SIG-M5 treated with dmso at 0.1 percent for 504 hours (cell line): ENCODE results near the gene RUNX2.
A peak's percentile ranks its signal among the peaks of the same experiment; 100 is the strongest.

Experiments used
- DNase-seq: peaks from one replicate; lab custom pipeline; 2025; ENCODE audit not compliant: unreplicated experiment; lab: John Stamatoyannopoulos, UW

Gene RUNX2

DNA sequence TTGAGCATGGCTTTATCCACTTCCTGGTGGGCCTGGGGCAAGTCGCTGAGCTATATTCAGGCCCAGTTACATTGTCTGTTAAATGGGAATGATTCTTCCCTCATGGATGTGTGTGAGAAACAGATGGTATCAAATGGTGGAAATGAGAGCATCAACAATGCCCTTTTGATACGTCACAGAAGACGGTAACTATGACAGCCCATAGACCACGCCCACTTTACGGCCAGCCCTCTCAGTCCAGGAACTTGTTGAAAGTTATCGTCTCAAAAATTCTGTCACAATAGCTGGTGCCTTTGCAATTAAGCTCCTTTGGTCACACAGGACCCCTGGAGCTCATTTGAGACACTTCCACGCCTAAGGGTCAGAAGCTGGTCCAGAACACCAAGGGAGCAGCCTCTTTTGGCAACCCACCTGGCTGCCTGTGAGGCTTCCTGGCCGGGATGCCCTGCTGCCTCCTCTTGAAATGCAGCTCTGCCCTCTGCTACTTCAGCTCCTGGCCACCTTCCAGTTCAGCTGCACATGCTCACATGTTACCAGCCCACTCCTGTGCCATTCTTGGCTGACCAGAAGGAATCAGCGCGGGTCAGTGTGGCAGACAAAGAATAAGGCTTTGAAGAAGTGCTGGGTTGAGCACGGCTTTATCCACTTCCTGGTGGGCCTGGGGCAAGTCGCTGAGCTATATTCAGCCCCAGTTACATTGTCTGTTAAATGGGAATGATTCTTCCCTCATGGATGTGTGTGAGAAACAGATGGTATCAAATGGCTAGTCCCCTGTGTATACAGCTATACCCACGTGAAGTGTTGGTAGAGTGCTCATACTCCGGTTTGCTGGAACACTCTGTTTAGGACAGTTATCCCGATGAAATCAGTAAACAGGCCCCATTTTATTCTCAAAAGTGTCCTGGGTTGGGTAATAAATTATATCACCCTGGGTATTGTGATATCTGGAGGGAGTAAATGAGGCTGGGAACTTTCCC, 248.8 kb downstream of the RUNX2 start:
- DNase-seq = no peak

DNA sequence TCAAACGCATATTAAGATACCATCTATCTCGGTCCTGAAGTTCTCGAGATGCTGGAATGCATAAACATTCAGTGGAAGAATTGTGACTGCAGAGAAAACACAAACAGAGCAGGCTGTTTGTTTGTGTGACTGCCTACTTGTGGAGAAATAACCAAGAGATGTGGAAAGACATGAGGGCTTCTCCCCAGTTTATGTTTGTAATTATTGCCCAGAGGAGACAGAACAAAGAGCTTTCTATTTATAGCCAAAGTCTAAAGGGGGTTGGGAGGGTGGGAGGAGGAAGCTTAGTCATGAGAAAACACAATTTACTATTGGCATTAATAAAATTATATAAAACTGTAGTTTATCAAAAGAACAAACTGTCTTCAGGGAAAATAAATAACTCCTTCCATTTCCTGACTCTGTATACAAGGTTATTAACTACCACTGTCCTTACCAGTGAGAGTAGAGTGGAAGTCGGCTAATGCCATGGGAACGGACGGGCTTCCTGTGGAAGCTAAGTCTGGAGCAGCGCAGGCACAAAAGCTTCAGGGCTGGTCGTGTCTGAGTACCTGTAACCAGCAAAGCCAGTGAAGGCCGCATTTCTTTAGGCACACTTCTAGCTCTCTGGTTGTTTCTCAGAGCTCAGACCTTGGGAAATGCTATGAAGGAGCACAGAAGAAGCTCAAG, 249.8 kb downstream of the RUNX2 start:
- DNase-seq = no peak

DNA sequence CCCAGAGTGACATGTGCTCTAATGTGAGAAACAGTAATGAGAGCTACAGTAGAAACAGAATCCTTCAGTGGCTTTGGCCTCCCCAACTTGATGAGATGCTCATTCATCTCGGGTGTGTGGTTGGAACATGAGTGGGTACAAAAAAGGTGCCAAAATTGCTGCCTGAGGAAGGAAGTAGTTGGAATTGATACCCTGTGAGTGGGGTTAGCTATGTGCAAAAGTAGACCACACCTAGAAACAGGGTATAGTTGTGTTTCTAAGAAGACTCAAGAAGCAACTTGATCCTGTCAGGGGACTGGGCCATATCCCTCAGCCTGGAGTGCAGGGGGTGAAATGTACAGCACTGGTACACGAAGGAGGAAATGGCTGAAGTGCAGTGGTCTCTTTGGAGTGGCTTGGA, 256.0 kb downstream of the RUNX2 start:
- no peak for DNase-seq

DNA sequence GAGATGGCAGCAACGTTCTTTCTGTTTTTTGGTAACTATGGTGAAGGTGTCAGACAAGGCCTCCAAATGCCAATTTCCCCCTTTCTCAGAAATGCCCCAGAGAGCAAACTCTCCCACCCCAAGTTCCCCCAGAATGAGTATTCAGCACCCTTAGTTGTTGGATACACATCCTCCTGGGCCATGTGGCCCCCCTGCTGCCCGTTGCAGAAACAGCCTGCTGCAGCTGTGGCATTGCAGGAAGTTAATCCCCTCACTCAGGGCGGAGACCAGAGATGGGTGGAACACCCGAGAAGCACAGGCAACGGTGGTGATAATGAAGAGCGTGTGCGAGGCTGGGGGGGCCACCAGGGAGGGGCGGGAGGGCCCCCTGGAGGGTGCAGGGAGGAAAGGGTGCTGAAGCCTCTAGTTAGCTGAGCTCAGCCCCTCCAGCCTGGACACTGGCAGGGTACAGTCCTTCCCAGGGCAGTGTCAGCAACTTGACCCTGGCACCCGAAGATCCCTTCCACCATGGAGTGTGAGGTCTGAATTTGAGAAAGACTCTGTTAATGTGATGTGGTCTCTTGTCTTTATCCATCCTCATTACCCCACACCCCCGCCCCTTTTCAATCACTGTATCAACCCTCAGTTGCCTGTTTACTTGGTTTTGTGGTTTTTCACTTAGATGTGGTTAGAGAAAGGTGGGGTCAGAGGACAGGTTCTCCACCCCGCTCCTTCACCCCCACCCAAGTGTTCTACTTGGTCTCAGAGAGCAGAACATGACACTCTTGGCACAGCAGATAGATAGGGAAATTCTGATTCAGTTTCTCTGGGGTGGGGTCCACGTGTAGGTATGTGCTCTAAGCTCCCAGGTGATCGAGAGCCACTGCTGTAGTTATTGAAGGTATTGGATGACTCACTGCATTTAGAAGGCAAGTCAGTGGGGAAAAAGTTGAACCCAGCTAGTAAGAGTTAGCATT, 258.4 kb downstream of the RUNX2 start:
- no peak for DNase-seq

DNA sequence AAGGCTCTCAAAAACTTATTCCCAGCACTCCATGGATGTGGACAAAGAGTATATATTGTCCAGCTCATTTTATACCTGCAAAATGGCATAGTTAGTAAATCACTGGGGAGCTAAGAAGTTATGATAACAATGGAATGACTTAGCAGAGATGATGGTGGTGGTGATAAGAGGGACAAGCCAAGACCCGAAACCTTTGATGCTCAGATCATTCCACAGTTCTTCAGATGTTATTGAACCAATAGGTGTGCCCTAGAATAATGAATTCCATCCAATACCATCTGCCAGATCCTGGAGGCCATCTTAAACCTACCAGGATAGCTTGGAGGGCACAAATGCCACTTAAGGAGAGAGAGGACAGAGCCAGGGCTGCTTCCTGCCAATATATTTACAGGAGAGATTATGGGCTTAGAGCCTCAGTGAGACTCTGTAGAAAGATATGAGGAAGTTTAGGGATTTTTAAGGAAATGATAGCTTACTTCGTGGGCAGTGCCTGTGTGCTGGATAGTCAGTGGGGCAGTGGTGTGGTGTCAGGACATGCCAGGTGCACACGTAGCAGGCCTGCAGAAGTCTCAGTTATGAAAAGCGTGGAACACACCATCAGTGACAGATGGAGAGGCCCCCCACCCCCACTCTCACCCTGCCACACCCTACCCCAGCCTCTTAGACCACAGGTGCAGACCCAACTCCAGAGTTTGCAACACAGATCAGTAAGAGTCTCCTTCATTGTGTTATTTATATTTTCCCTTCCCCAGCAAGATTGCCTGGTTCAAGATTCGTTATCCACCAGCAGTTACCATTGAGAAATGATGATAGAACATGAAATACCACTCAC, 259.3 kb downstream of the RUNX2 start:
- DNase-seq = no peak

DNA sequence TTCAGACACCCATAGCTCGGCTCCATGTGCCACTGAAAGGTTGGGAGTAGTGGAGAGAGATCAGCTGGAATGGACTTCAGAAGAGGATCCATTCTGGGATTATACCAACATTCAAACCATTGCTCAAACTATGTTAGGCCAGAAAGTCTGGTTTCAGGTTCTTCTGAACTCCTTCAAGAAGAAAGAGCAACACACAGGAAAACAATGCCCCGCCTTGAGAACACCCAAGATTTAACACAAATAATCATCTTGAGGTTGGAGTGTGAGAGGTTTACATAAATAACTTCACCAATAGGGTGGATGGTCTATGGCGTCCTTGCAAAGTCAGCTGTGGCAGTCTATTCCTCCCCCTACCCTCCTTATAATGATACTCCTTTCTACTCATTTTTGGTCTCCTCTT, 261.2 kb downstream of the RUNX2 start:
- DNase-seq = no peak

DNA sequence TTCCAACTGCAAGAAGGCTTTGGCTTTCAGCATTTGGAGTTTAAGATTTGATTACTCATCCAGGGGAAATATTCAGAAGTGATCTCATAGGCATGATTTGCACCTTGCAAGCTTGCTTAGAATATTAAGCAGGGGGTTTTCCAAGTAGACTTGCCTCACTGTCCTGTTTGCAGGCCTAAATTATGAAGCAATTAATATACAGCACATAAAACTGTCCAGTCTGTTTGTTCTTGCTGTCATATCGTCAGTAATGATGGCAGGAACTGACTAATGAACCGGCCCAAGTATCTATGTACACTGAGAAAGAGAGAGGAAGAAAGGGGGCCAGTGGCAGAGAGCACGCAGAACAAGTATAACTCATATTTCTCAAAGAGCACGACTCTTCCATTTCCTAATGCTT, 262.1 kb downstream of the RUNX2 start:
- DNase-seq = no peak

DNA sequence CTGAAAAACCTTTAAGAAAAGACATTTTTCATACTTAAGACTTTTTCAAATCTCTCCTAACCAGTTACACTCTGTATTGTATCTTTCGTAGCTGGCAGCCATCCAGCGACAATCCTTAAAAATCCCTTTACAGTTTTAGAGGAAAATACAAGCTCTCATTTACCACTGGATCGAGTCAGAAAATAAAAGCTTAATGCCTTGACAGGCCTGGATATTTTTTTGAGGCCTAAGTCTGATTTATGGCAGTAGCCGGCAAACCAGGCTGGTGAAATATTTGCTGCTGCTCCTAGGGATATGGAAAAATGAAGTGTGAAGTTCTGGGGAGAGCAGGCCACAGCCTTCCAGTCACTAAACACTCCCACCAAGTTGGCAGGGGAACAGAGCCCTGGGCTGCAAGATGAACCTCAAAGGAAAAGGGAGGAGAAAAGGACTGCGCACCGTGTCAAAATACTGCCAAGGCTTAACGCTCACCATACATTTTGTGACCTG, 262.6 kb downstream of the RUNX2 start:
- DNase-seq = no peak

DNA sequence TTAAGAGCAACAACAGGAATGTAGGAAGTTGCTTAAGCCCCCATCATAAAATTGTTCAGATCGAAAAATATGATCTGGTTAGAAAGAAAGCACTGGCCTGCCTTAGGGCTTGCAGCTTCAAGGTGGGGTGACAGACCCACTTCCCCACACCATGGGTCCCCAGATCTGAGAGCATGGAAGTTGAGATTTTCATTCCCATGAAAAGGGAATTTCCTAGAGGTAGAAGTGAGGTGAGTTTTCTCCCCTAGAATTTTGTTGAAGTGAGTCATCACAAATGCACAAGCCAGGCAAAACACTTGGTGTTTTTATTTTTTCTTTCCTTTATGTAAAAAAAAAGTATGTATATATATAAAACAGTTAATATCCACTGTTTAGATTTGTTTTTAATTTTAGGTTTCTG, 263.2 kb downstream of the RUNX2 start:
- DNase-seq = no peak

DNA sequence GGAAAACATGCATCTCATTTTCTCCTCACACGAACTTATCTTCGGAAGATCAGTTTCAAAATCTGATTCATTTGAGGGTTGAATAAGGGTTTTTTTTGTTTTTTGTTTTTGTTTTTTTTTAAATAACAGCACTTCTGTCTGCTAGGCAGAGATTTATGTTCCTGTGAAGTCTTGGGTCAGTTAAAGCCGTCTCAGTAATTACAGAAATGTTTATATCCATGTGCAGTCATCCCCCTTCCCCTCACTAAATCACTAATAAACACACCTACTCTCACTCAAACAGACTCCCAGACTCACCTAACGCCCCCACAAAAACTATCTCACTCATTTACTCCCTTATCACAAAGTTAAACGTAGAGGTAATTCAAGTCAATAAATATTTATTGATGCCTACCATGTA, 263.8 kb downstream of the RUNX2 start:
- DNase-seq = no peak

DNA sequence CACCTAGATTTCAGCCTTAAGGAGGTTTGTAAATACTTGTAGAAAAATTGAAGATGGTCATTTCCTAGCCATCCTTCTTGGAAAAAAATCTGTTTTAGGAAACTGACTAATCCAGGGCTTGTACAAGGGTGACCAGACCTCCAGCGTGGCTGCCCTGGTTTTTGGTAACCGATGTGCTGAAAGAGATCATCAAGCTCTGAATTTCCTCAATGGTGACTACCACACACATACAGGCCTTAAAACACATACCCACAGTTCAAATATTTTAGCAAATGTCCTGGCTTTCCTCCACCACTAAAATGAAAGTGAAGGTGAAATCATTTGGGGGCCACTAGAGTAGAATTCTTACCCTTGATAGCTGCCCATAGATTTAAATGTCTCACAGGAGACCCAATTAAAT, 264.9 kb downstream of the RUNX2 start:
- DNase-seq = no peak

DNA sequence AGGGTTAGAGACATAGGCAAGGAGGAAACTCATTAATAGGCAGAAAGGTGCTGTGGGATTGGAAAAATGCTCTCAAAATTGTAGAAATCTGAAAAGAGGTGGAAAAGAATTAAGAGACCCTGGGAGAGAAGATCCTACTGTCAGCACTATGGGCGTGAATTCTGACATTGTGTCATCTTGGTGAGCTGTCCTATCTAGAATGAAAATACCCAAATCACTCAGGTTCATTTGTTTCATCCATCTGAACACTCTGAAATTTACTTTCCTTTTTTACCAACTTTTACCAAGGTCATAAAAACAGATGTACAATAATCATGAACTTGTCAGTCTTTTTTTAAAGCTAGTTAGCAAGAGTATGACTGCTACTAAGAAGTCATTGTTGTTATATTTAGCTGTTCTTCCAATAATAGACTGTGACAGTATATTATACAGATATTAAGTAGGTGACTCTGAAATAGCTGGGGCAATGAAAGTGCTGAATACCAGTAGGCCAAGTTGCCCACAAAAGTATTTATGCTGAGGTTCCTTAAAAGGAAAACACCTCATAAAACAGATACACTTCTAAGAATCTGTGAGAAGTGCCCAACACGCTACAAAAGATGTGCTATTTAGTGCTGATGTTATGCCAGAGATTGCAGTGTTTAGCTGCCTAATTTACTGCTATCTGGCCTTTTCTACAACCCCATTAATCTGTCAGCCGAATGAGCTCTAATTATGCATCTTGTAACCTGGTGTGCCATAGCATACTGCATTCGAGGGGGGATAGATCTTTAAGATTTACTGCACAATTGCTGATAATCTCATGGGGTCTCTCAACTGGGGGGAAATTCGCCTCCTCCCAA, 267.1 kb downstream of the RUNX2 start:
- no peak for DNase-seq

DNA sequence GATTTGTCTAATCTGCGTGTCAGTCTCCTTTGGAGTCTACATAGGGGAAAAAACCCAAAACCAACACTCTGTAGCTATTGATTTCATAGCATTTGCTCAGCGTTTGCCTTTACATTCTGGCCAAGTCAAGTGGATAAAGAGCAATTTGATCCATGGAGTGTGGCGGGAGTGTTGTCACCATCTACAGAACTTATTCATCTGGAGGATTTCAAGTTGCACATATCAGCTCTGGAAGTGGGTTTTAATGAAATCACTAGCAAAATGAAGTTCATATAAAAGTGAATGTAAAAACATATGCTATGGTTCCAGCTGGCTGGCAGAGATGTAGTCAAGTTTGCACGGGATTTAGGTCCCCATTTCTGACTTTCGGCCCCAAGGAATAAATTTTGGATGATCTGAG, 269.3 kb downstream of the RUNX2 start:
- DNase-seq = no peak

DNA sequence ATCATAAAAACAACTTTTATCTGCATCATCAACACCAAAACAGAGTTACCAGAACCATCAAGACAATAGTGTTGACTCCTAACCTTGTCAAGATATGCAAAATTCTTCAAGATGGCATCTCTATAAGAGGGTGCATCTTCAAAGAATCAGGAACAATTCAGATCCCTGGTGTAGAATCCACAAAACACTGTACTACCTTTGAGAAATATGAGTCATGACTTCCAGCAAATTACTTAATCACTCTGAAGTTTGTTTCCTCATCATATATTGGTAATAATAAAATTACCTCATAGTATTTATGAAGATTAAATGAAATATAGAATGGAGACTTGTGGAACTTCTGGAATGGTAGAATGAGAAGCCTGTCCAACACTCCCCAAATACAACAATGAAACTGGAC, 270.9 kb downstream of the RUNX2 start:
- DNase-seq = no peak

DNA sequence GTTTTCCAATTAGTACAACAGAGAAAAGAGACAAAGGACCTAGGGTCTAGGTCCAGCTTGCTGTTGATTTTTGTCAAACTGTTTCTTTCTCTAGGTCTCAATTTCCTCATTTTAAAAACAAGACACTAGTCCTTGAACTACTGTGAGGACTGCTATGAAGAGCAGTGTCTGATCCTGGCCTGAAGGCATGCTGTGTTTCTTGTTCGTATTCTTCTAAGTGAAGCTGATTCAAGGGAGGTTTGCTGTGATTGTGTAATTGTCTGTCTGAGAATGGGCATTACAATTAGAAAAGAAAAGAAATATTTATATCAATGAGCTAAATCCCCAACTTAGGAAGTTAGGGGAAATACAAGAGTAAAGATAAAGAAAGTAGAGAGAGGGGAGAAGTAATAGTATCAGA, 277.8 kb downstream of the RUNX2 start:
- no peak for DNase-seq

DNA sequence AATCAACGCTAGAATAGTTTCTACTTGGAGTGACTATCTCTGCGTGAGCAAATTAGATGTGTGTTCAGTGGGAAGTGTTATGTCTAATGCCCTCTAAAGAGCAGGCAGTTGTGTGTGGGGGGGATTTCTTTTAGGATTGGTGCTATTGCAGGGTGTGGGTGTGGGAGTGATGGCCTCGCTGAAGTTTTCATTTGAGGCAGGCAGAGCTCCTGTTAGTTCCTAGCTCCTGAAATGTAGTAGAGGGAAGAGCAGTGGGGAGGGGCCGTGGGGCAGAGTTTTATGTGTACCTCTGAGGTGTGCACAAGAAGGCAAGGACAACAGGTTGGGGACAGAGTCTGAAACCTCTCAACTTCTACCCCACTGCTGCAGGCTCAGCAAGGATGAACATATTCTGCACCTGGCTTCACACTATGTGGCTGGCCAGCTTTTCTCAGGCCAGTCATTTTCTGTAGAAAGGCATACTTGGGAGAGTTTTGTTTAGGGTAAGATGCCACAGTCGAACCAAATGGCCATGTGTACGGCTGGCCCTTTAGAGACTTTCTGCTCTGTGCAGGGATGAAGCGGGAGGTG, 278.8 kb downstream of the RUNX2 start:
- DNase-seq = no peak

DNA sequence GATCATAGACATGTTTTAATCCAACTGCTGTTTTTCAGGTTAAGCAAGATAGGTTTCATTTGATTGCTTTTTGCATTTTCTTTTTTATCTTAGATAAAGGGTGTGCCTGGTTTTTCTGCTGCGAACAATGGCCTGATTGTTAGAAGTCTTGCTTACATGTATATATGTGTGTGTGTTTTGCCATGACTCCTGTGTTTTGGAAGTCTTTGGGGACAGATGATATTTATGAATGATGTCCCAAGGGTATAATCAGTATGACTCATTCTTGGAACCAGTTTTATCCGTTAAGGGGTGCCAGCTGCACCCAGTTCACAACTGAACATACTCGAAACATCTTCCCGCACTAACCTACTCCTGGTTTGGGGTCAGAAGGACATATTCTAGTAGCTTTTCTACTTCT, 279.7 kb downstream of the RUNX2 start:
- DNase-seq = peak; percentile 9

DNA sequence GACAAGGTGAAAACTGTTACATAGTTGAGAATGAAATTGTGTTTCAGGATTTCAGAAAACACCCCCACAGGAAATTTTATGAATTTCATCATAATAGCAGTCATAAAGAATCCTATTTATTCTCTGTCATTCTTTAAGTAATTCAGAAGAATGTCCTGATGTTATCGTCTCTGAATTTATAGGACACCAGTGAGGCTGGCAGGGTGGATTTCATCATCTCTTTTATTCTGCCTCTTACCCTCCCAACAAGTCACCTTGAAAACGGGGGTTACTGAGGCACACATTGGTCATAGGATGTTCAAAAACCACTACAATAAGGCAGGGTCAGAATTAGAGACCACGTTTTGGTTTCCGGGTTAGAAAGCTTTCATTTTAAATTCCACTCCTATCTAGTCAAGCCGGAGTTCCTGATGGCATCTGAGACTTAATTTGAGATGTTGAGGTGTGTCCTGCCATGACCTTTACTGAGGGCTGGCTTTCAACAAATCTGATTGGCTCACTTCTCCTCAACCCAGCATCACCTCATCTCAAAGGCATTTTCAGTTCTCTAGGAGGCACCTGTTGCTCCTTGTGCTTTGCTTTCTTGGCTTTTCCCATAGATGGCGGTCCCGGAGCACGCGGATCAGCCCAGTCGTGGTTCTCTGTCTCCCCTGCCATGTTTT, 280.3 kb downstream of the RUNX2 start:
- DNase-seq = peak; percentile 37
